Astrocyte (in vitro differentiated cells and primary cell): ENCODE measurements around the gene RAB6A.

Experiments used
- EZH2 ChIP-seq: IDR thresholded peaks from 2 replicates; pipeline ENCODE4 v1.6.1; 2012; ENCODE audit warnings: mild to moderate bottlenecking, low read length, inconsistent platforms; ENCODE audit not compliant: insufficient read depth
- TF ChIP-seq, protein P1 (sequence below): IDR thresholded peaks from 2 replicates; pipeline ENCODE4 v1.5.1; 2011; ENCODE audit warnings: low read depth, mild to moderate bottlenecking, inconsistent platforms, low read length, moderate library complexity; ENCODE audit not compliant: insufficient read depth

DNA sequence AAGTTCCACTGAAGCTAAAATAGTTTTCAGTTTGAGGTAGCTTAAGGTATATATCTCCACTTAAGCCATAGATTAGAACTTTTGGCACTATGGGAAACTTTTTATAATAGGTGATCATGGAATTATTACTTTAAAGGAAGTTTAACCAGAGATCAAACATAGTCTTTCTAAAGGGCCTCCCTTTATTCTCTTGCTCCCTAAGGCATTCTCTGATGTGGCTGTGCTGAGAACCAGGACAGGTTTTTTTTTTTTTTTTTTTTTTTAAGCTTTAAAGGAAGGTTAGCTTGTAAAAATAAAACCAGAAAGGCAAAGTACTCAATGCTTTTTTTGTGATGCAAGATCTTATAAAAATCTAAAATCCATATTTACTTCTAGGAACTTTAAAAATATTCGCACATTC lies 23.9 kb upstream of the RAB6A start:
- TF ChIP-seq EZH2, result no peak
- TF ChIP-seq, protein P1, sequence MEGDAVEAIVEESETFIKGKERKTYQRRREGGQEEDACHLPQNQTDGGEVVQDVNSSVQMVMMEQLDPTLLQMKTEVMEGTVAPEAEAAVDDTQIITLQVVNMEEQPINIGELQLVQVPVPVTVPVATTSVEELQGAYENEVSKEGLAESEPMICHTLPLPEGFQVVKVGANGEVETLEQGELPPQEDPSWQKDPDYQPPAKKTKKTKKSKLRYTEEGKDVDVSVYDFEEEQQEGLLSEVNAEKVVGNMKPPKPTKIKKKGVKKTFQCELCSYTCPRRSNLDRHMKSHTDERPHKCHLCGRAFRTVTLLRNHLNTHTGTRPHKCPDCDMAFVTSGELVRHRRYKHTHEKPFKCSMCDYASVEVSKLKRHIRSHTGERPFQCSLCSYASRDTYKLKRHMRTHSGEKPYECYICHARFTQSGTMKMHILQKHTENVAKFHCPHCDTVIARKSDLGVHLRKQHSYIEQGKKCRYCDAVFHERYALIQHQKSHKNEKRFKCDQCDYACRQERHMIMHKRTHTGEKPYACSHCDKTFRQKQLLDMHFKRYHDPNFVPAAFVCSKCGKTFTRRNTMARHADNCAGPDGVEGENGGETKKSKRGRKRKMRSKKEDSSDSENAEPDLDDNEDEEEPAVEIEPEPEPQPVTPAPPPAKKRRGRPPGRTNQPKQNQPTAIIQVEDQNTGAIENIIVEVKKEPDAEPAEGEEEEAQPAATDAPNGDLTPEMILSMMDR, result no peak
